Stimulated activated CD8-positive, alpha-beta memory T cell treated with anti-CD3 and anti-CD28 coated beads, Interleukin-12 subunit alpha, Interleukin-12 subunit beta, amount 100 ng/mL, for 4 hours (primary cell): Measurements from ENCODE around the gene LGALS14.

ENCODE experiments used
- DNase-seq: peaks from one replicate; pipeline ENCODE4 v3.0.0-alpha.2; 2020; ENCODE audit warnings: low read depth

The LGALS14 gene

DNA sequence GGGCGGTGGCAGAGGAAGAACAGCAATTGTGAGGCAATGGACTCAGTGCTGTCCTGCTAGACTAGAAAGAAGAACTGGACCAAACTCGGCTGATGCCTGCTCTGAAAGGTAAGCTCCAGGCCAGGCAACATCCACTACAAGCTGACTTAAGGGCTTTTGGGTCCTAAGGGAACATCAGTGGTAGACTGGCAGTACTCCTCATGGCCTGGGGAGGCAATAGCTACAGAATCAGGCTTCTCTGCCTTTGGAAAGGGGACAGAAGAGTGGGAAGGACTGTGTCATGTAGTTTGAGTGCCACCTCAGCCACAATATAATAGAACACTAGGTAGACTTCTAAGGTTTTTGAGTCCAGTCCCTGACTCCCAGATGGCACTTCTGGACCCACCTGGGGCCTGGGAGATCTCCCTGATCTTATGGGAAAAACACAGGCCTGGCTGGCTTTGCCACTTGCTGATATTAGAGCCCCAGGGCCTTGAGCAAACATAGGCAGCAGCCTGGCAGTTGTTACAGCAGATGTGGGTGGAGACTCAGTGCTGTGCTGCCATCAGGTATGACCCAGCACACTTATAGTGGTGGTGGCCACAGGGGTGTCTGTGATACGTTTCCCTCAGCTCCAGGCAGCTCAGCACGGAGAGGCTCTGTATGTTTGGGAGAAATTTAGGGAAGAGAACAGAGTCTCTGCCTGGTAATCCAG, 42.7 kb downstream of the LGALS14 start:
- no peak for DNase-seq

DNA sequence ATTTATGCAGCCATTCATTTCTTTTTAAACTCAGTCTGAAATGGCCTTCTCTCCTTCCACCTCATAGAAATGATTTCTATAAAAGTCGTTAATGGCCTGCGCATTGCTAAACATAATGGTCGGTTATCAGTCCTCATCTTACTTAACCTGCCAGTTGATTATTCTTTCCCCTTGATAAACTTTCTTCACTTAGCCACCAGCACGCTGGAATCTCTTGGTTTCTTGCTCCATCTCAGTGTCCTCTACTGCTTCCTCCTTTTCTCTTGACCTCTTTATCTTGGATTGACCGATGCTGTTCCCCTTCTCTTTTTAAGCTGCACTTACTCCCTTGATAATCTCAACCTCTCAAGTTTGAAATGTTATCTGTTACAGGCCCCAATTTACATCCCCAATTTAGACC, 45.7 kb downstream of the LGALS14 start:
- DNase-seq: no peak

DNA sequence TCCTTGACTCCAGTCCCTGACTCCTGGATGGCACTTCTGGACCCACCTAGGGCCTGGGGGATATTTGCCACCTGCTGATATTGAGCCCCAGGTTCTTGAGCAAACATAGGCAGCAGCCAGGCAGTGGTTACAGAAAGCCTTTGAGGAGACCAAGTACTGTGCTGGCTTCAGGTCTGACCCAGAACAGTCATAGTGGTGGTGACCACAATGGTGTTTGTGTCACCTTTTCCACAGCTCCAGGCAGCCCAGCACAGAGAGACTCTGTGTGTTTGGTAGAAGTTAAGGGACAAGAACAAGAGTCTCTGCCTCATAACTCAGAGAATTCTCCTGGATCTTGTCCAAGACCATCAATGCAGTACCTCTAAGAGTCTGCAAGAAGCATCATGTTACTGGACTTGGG, 48.1 kb downstream of the LGALS14 start:
- no peak for DNase-seq

DNA sequence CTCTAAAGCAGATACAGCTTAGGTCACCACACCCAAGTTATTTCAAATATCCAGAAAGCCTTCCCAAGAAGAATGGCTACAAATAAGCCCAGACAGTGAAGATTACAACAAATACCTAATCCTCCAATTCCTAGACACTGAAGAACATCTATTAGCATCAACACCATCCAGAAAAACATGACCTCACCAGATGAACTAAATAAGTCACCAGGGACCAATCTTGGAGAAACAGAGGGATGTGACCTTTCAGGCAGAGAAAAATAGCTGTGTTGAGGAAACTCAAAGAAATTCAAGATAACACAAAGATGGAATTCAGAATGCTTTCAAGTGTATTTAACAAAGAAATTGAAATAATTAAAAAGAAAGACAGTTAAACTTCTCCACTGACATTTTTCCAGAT, 48.5 kb downstream of the LGALS14 start:
- DNase-seq: no peak

DNA sequence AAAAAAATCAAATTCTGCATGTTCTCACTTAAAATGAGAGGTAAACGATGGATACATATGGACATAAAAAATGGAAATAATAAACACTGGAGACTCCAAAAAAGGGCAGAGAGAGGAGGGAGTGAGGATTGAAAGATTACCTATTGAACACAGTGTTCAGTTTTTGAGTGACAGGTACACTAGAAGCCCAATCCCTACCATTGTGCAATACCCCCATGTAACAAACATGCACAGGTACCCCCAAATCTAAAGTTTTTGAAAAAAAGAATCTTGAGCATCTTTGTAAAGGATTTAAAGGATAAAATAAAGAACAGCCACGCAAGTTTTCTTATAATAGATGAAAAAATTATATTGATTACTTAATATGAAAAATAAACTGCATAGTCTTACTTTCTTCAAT, 50.3 kb downstream of the LGALS14 start:
- DNase-seq: no peak

DNA sequence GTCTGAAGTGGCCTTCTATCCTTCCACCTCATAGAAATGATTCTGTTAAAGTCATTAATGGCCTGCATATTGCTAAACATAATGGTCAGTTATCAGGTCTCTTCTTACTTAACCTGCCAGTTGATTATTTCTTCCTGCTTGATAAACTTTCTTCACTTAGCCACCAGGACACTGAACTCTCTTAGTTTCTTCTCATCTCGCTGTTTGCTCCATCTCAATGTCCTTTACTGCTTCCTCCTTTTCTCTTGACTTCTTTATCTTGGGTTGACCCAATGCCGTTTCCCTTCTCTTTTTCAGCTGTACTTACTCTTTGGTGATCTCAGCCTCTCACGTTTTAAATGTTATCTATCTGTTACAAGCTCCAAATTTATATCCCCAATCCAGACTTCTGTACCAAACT, 50.7 kb downstream of the LGALS14 start:
- DNase-seq: no peak
